H1 (cell line): ENCODE data around the gene SEMA3G. TPM values are rescaled to one million over a fixed set of nuclear protein-coding genes. Genes with fewer than 3 reads are reported as not detected.

Experiments
- CTCF ChIA-PET: fragments of 300-600 bp; sonication (Branson Sonifier 250); formaldehyde crosslinking; loops from one replicate; lab custom pipeline; 2021; ENCODE audit not compliant: partially characterized antibody; lab: Charles Lee
- POLR2A ChIA-PET: fragments of 300-600 bp; sonication (Branson Sonifier 250); formaldehyde crosslinking; loops from one replicate; lab custom pipeline; 2021; ENCODE audit warnings: inconsistent platforms; ENCODE audit not compliant: partially characterized antibody; lab: Charles Lee
- DNase-seq, 2 experiments: peaks; one replicate each; pipeline versions ENCODE4 v3.0.0 to v3.0.0-alpha.2; 2010 to 2022; ENCODE audit warnings: low spot score in 2 of 2, low read depth in 1 of 2, mixed read lengths in 1 of 2
- FAIRE-seq: peaks from 2 replicates; lab custom pipeline; 2011; peaks lifted over from hg19 to GRCh38; lab: Jason Lieb, UNC
- H2AFZ ChIP-seq: 2 replicates; pipeline ENCODE4 v1.8.1; 2012; ENCODE audit warnings: low read length, inconsistent platforms
- H2AK5ac ChIP-seq: 2 replicates; pipeline ENCODE4 v1.6.1; 2013; ENCODE audit warnings: low read depth, low read length
- H2BK120ac ChIP-seq: replicated peaks from 2 replicates; pipeline ENCODE3; 2013; ENCODE audit warnings: low read depth, low read length, inconsistent platforms
- H2BK12ac ChIP-seq: 2 replicates; pipeline ENCODE4 v1.6.1; 2013; ENCODE audit warnings: low read depth, low read length
- H2BK15ac ChIP-seq: 2 replicates; pipeline ENCODE4 v1.6.1; 2013; ENCODE audit warnings: low read length
- H2BK20ac ChIP-seq: 2 replicates; pipeline ENCODE4 v1.6.1; 2013; ENCODE audit warnings: low read length
- H2BK5ac ChIP-seq: 2 replicates; pipeline ENCODE4 v1.6.1; 2013; ENCODE audit warnings: low read depth, low read length
- H3K14ac ChIP-seq: 2 replicates; pipeline ENCODE4 v1.6.1; 2013; ENCODE audit warnings: inconsistent platforms; ENCODE audit not compliant: insufficient read length
- H3K18ac ChIP-seq: 2 replicates; pipeline ENCODE4 v1.6.1; 2013; ENCODE audit warnings: low read length; ENCODE audit errors: extremely low read depth
- H3K23ac ChIP-seq: 2 replicates; pipeline ENCODE4 v1.6.1; 2013; ENCODE audit warnings: inconsistent platforms; ENCODE audit not compliant: insufficient read length
- H3K23me2 ChIP-seq: 2 replicates; pipeline ENCODE4 v1.6.1; 2013; ENCODE audit warnings: low read depth, low read length
- H3K27ac ChIP-seq: 2 replicates; pipeline ENCODE4 v1.6.1; 2011; ENCODE audit warnings: low read depth, low read length, inconsistent platforms
- H3K27me3 ChIP-seq, 4 experiments: replicated peaks in 1 of 4; 1 replicate in 1 of 4; 2 replicates in 3 of 4; pipeline versions ENCODE4 v1.6.1 to v1.8.1; 2011 to 2013; ENCODE audit warnings: low read length in 3 of 4, mild to moderate bottlenecking in 3 of 4, inconsistent platforms in 2 of 4, mixed read lengths in 2 of 4, moderate library complexity in 1 of 4; ENCODE audit not compliant: control insufficient read depth in 3 of 4, insufficient read depth in 3 of 4; ENCODE audit errors: extremely low read depth in 1 of 4
- H3K36me3 ChIP-seq, 4 experiments: 2 replicates each; pipeline versions ENCODE4 v1.6.1 to v1.8.1; 2011 to 2013; ENCODE audit warnings: mild to moderate bottlenecking in 4 of 4, low read length in 3 of 4, moderate library complexity in 2 of 4, control low read depth in 1 of 4, inconsistent platforms in 1 of 4; ENCODE audit not compliant: insufficient read depth in 4 of 4, control insufficient read depth in 2 of 4
- H3K4ac ChIP-seq: replicated peaks from 2 replicates; pipeline ENCODE3; 2013; ENCODE audit warnings: low read length, low read depth, mixed read lengths, inconsistent platforms; ENCODE audit not compliant: insufficient read length
- H3K4me1 ChIP-seq, 4 experiments: replicated peaks in 1 of 4; 1 replicate in 1 of 4; 2 replicates in 3 of 4; pipeline versions ENCODE4 v1.6.1 to v1.8.1; 2011 to 2013; ENCODE audit warnings: low read length in 3 of 4, inconsistent platforms in 2 of 4, mixed read lengths in 1 of 4; ENCODE audit not compliant: insufficient read depth in 4 of 4, control insufficient read depth in 3 of 4
- H3K4me2 ChIP-seq, 2 experiments: 2 replicates each; pipeline versions ENCODE4 v1.6.1 to v1.8.1; 2011 to 2013; ENCODE audit warnings: low read depth in 2 of 2, low read length in 2 of 2, control low read depth in 1 of 2, inconsistent platforms in 1 of 2, mild to moderate bottlenecking in 1 of 2; ENCODE audit not compliant: insufficient read depth in 1 of 2
- H3K4me3 ChIP-seq, 4 experiments: fragments of 200-600, 300-600 bp in 1 of 4; sonication (generic), shearing (Covaris generic), sonication (Bioruptor Twin) in 1 of 4; 2 replicates each; pipeline versions ENCODE4 v1.5.1 to v1.8.1; 2011 to 2016; ENCODE audit warnings: low read length in 4 of 4, low read depth in 3 of 4, control low read depth in 2 of 4, inconsistent platforms in 2 of 4, mild to moderate bottlenecking in 2 of 4, mixed read lengths in 1 of 4, moderate library complexity in 1 of 4; ENCODE audit not compliant: insufficient read depth in 2 of 4; ENCODE audit errors: extremely low read depth in 1 of 4
- H3K56ac ChIP-seq: replicated peaks from 2 replicates; pipeline ENCODE3; 2013; ENCODE audit warnings: low read depth, mild to moderate bottlenecking, mixed read lengths, low read length, inconsistent platforms; ENCODE audit not compliant: insufficient read length
- H3K79me1 ChIP-seq: 2 replicates; pipeline ENCODE4 v1.6.1; 2013; ENCODE audit warnings: low read depth, low read length, control low read depth
- H3K79me2 ChIP-seq, 2 experiments: 2 replicates each; pipeline versions ENCODE4 v1.6.1 to v1.8.1; 2012 to 2013; ENCODE audit warnings: low read length in 2 of 2, mild to moderate bottlenecking in 2 of 2, inconsistent platforms in 1 of 2; ENCODE audit not compliant: insufficient read depth in 2 of 2, control insufficient read depth in 1 of 2
- H3K9ac ChIP-seq, 4 experiments: replicated peaks in 1 of 4; 1 replicate in 1 of 4; 2 replicates in 3 of 4; pipeline versions ENCODE4 v1.6.1 to v1.8.1; 2011 to 2013; ENCODE audit warnings: low read depth in 3 of 4, low read length in 3 of 4, control low read depth in 2 of 4, mild to moderate bottlenecking in 2 of 4, moderate library complexity in 2 of 4, inconsistent platforms in 1 of 4; ENCODE audit errors: extremely low read depth in 1 of 4
- H3K9me3 ChIP-seq, 2 experiments: 2 replicates each; pipeline versions ENCODE4 v1.6.1 to v1.8.1; 2012 to 2013; ENCODE audit warnings: mild to moderate bottlenecking in 2 of 2, moderate library complexity in 2 of 2, control low read depth in 1 of 2, inconsistent platforms in 1 of 2, low read depth in 1 of 2, low read length in 1 of 2, mixed read lengths in 1 of 2; ENCODE audit not compliant: insufficient read depth in 2 of 2
- H4K20me1 ChIP-seq, 2 experiments: replicated peaks in 1 of 2; 2 replicates each; pipeline versions ENCODE3 to v1.8.1; 2011 to 2013; ENCODE audit warnings: inconsistent platforms in 2 of 2, low read length in 2 of 2, mild to moderate bottlenecking in 1 of 2; ENCODE audit not compliant: insufficient read depth in 2 of 2, control insufficient read depth in 1 of 2
- H4K5ac ChIP-seq: 2 replicates; pipeline ENCODE4 v1.6.1; 2013; ENCODE audit warnings: low read length, low read depth, mixed read lengths, inconsistent platforms; ENCODE audit not compliant: insufficient read length
- H4K8ac ChIP-seq: 2 replicates; pipeline ENCODE4 v1.8.0; 2013; ENCODE audit warnings: mild to moderate bottlenecking, moderate library complexity, low read length, inconsistent platforms; ENCODE audit not compliant: insufficient read depth; ENCODE audit errors: extremely low read depth
- H4K91ac ChIP-seq: replicated peaks from 2 replicates; pipeline ENCODE3; 2013; ENCODE audit warnings: low read length, mixed read lengths, inconsistent platforms; ENCODE audit not compliant: insufficient read length
- RXRA ChIP-seq: IDR thresholded peaks from 2 replicates; pipeline ENCODE4 v1.6.1; 2011; ENCODE audit warnings: low read depth, mild to moderate bottlenecking, low read length, moderate library complexity; ENCODE audit not compliant: insufficient read depth
- TCF12 ChIP-seq: IDR thresholded peaks from 2 replicates; pipeline ENCODE4 v1.6.1; 2011; ENCODE audit warnings: low read depth, mild to moderate bottlenecking, low read length
- WGBS, 2 experiments: shearing (Covaris generic) in 1 of 2; methylation state at CpG; one replicate each; pipeline versions ENCODE4 v1.1.6 to v1.1.7; 2013 to 2015; ENCODE audit warnings: low lambda C conversion rate in 2 of 2, mixed read lengths in 2 of 2, inconsistent platforms in 1 of 2, low coverage in 1 of 2, missing lambda C conversion rate in 1 of 2; ENCODE audit not compliant: insufficient replicate concordance in 2 of 2, insufficient coverage in 1 of 2, insufficient read length in 1 of 2; ENCODE audit errors: extremely low coverage in 1 of 2, missing lambda C conversion rate in 1 of 2; 5-methylcytosine and 5-hydroxymethylcytosine counted together
- polyA plus RNA-seq, 7 experiments: library from polyadenylated mRNA; depleted of rRNA in 3 of 7; stranded (reverse) in 5 of 7; unstranded in 2 of 7; fragments of >200 nt in 5 of 7; fragments of 200-250 nt in 2 of 7; gene quantifications; 1 replicate in 5 of 7; 2 replicates in 1 of 7; 4 replicates in 1 of 7; pipeline versions ENCODE4 v1.2.1 to v1.2.3, GENCODE V29; 2011 to 2013; ENCODE audit warnings: missing spikeins in 2 of 7, mixed read lengths in 2 of 7
- total RNA-seq: library from RNA; stranded (reverse); fragmentation: NEBNext Ultra II Directional; extraction: Animal tissue kit (Norgen Biotek cat#: 25700); gene quantifications from 2 replicates; pipeline ENCODE4 v1.2.1, GENCODE V29; 2021

Gene SEMA3G
- total and polyA plus RNA-seq, 2 of the 8 experiments (the other 6 are each of a cell fraction or from before 2014, with no cell fraction given), result 0.95 to 1.5 TPM

DNA sequence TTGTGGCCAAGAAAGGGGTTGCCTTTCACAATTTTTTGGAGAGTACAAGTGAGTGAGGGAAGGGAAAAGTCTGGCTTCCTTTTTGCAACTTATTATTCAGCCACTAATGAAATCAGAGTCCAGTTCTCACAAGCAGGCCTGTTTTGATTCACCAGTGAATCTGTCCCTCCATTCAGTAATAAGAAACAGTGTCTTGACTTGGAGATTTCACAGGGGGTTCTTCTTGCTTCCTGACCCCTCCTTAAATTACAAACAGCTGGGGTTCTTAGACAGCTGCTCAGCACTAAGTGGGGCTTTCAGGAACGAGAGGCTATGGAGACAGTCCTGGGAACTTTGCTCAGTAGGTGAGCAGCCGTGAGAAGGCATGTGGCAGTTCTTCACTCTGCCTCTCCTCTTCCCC is 24.5 kb downstream of the SEMA3G start:
- Histone ChIP-seq H3K14ac (no peak overlapping the region), H4K20me1 (no peaks in the 10 kb centered on the region), H2BK5ac (no peak overlapping the region), H3K4me3 (no peak overlapping the region), H3K4me2 (no peak overlapping the region), H3K79me2 (no peaks in the 10 kb centered on the region), H3K9ac (no peak overlapping the region), H2AFZ (no peak overlapping the region), H3K56ac (no peak overlapping the region), H3K9me3 (no peaks in the 10 kb centered on the region), H3K23me2 (no peaks in the 10 kb centered on the region), H2BK20ac (no peak overlapping the region), H3K79me1 (no peaks in the 10 kb centered on the region), H2BK15ac (no peak overlapping the region), H3K36me3 (no peaks in the 10 kb centered on the region), H3K4me1 (peaks cover 0 to 3% (median 0%) of the 10 kb centered on the region in 4 experiments; a peak in 2 of 7 replicates), H3K27me3 (no peaks in the 10 kb centered on the region), H4K8ac (no peak overlapping the region), H3K27ac (no peak overlapping the region), H2AK5ac (no peak overlapping the region), H4K5ac (no peak overlapping the region), H3K4ac (no peak overlapping the region), H3K18ac (no peak overlapping the region), H2BK120ac (no peak overlapping the region), H2BK12ac (no peak overlapping the region), H4K91ac (no peak overlapping the region), H3K23ac (no peak overlapping the region)
- 85% methylated on average over 2 of the region's 2 CpGs; no CpG with 5 or more reads in 1 of the 2 experiments for WGBS, 2 experiments
- ChIA-PET CTCF (interaction anchor here (1.0 to 2.9 kb wide), 4 partner anchors 10 to 189 kb away, joined by 3 to 9 read pairs (median 3); no protein-coding TSS in a partner anchor), POLR2A (interaction anchor here (1.0 kb wide), 1 partner anchor 453 kb away, joined by 3 read pairs; the partner anchor contains the start of gene PCBP4)
- no peak for FAIRE-seq
- no peak for TF ChIP-seq TCF12
- no peak for TF ChIP-seq RXRA
- DNase-seq, result no peak
